Heart left ventricle (tissue), 16 donors: ENCODE measurements around the gene IL11RA. TPM values are rescaled to one million over a fixed set of nuclear protein-coding genes. Genes with fewer than 3 reads are reported as not detected.

Experiments
- ATAC-seq, 4 donors: fragments of 200-7000 bp; cut with Tn5 transposase; one replicate each; pipeline ENCODE4 v1.9.1; 2020 to 2022; ENCODE audit warnings: moderate library complexity in 4 of 4, mild to moderate bottlenecking in 3 of 4, moderate number of reproducible peaks in 1 of 4
- DNase-seq, 5 donors: peaks; one replicate each; pipeline ENCODE4 v3.0.0-alpha.2; 2020
- H3K27ac ChIP-seq, 12 donors: fragments of 200-600 bp; sonication (generic) in 4 of 12; one replicate each; pipeline versions ENCODE4 v1.5.0 to v1.8.0; 2016 to 2022; ENCODE audit warnings: mild to moderate bottlenecking in 2 of 12
- H3K27me3 ChIP-seq, 9 donors: fragments of 200-600 bp; sonication (generic) in 2 of 9; one replicate each; pipeline versions ENCODE4 v1.5.1 to v1.8.0; 2016 to 2022; ENCODE audit warnings: mild to moderate bottlenecking in 3 of 9
- H3K36me3 ChIP-seq, 9 donors: fragments of 200-600 bp; sonication (generic) in 2 of 9; one replicate each; pipeline versions ENCODE4 v1.5.0 to v1.8.0; 2018 to 2022; ENCODE audit warnings: mild to moderate bottlenecking in 2 of 9
- H3K4me1 ChIP-seq, 12 donors: fragments of 200-600 bp; sonication (generic) in 4 of 12; one replicate each; pipeline versions ENCODE4 v1.5.0 to v1.8.0; 2016 to 2022; ENCODE audit warnings: mild to moderate bottlenecking in 3 of 12
- H3K4me3 ChIP-seq, 12 donors: fragments of 200-600 bp; sonication (generic) in 4 of 12; one replicate each; pipeline versions ENCODE4 v1.5.0 to v1.8.0; 2017 to 2022; ENCODE audit warnings: mild to moderate bottlenecking in 9 of 12, moderate library complexity in 4 of 12
- H3K9me3 ChIP-seq, 12 donors: fragments of 200-600 bp; sonication (generic) in 4 of 12; one replicate each; pipeline versions ENCODE4 v1.5.0 to v1.8.0; 2016 to 2022; ENCODE audit warnings: mild to moderate bottlenecking in 1 of 12
- POLR2A ChIP-seq, 2 donors: fragments of 450-650 bp; IDR thresholded peaks; one replicate each; pipeline ENCODE4 v1.6.1; 2017; ENCODE audit warnings: antibody characterized with exemption in 2 of 2, mild to moderate bottlenecking in 2 of 2, moderate library complexity in 2 of 2
- WGBS, 4 donors: extraction: QIAGEN DNeasy Blood & Tissue Kit in 2 of 4; methylation state at CpG; one replicate each; pipeline versions ENCODE4 v1.1.5 to v1.1.7; 2013 to 2018; 5-methylcytosine and 5-hydroxymethylcytosine counted together
- intact Hi-C, 10 donors: fragments of 100-400 bp; cut with DNase I; formaldehyde crosslinking; loops; one replicate each; pipeline versions ENCODE4 v1.11.1 to v1.14.2; 2022
- polyA plus RNA-seq, 2 donors: library from polyadenylated mRNA; stranded (reverse); fragments of 200-250 nt; gene quantifications; one replicate each; pipeline ENCODE4 v1.2.3, GENCODE V29; 2013
- total RNA-seq, 9 donors: library from RNA; depleted of rRNA in 2 of 9; stranded (reverse); fragments of >200 nt in 2 of 9; fragmentation: NEBNext Ultra II Directional in 3 of 9; extraction: Animal tissue kit (Norgen Biotek cat#: 25700) in 3 of 9; gene quantifications; one replicate each; pipeline versions ENCODE4 v1.1.0 to v1.2.4, GENCODE V29; 2016 to 2023
- TF ChIP-seq, protein P1 (sequence below), 12 donors: fragments of 200-600 bp; sonication (generic) in 4 of 12; IDR thresholded peaks; one replicate each; pipeline versions ENCODE4 v1.5.0 to v1.8.0; 2018 to 2022; ENCODE audit warnings: antibody characterized with exemption in 12 of 12, mild to moderate bottlenecking in 5 of 12
- donor health status: ischemic (EF 13 %, LVEDD 7.1; RV severe dilation, severe dysfunction).
- donor health status: healthy with polysubstance abuse.
- donor health status: DM: no; HTN: yes; CAD: no.
- donor health status: DM: no; HTN: no; CAD: no.
- donor health status: ischemic (EF 25% LVEDD 6.9; RV normal size, moderate dysfunction).
- donor health status: ischemic (EF 25% LVEDD 5.7; RV mildly dilated, moderate dysfunction).
- donor health status: healthy.
- donor health status: DM: yes; HTN: yes; CAD: no.
- donor health status: ischemic (EF 35%, LVEDD 5.7; RV mildly dilated, moderate dysfunction).
- donor health status: nonischemic (EF 11% LVEDD 7.7; RV severe dilation, severe dysfunction).
- donor health status: DM: yes; HTN: yes; CAD: no.
- donor health status: PGD.
- donor health status: ischemic (EF 29% LVEDD 5.4; RV normal size, mild dysfunction).
- donor health status: nonischemic (EF 23%, LVEDD 6.1; RV moderate dilation, normal function).

The IL11RA gene
- total and polyA plus RNA-seq, 11 donors: 20.8 to 113 (median 45.5) TPM

DNA sequence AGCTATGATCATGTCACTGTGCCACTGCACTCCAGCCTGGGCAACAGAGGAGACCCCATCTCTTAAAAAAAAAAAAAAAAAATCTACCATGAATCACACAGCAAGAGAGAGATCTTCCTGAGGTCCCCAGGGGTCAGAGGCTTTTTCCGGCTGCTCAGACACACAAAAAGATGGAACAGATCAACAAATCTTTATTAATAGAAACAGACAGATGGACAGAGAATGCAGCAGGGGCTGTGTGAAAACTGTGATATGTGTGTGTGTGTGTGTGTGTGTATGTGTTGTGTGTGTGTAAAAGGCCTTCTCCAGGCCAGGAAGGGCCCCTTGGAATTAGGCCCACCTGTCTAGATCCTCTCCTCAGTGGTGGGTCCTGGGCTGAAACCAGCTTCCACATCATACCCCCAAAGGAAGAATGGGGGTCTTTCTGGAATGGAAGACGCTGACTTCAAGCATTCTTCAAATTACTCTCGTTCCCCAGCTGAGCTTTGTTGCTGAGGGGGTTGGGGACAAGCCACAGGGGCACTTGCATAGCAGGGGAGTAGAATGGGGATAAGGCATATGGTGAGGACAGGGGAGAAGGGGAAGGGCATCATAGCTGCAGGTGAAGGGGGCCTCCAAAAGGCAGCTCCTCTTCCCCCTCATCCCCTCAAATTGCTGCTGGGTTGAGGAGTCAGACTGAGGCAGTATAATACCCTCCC, 17.3 kb upstream of the IL11RA start:
- DNase-seq (no peak), ATAC-seq (no peak)
- TF ChIP-seq, protein P1, sequence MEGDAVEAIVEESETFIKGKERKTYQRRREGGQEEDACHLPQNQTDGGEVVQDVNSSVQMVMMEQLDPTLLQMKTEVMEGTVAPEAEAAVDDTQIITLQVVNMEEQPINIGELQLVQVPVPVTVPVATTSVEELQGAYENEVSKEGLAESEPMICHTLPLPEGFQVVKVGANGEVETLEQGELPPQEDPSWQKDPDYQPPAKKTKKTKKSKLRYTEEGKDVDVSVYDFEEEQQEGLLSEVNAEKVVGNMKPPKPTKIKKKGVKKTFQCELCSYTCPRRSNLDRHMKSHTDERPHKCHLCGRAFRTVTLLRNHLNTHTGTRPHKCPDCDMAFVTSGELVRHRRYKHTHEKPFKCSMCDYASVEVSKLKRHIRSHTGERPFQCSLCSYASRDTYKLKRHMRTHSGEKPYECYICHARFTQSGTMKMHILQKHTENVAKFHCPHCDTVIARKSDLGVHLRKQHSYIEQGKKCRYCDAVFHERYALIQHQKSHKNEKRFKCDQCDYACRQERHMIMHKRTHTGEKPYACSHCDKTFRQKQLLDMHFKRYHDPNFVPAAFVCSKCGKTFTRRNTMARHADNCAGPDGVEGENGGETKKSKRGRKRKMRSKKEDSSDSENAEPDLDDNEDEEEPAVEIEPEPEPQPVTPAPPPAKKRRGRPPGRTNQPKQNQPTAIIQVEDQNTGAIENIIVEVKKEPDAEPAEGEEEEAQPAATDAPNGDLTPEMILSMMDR (IDR thresholded peaks at IDR 0.05): no peak
- no peak for TF ChIP-seq POLR2A (IDR thresholded peaks at IDR 0.05)
- H3K4me1 ChIP-seq: peaks cover 0 to 27% (median 19%) of the 10 kb centered on the region in 12 donors
- peaks cover 0 to 8% (median 0%) of the 10 kb centered on the region in 9 donors for H3K36me3 ChIP-seq
- no peak overlapping the region for H3K27ac ChIP-seq
- 64 to 83% (median 75%) methylated on average over 3 of the region's 3 CpGs for WGBS, 4 donors
- no peak overlapping the region for H3K4me3 ChIP-seq
- H3K9me3 ChIP-seq: no peaks in the 10 kb centered on the region
- peaks cover 0 to 11% (median under 1%) of the 10 kb centered on the region in 9 donors for H3K27me3 ChIP-seq
- intact Hi-C loops: loop anchor here in 3 of 10 donors (2.0 kb wide), 1 partner anchor 22 kb away; the partner anchor contains the start of gene RPP25L (in 3 of the 3)

DNA sequence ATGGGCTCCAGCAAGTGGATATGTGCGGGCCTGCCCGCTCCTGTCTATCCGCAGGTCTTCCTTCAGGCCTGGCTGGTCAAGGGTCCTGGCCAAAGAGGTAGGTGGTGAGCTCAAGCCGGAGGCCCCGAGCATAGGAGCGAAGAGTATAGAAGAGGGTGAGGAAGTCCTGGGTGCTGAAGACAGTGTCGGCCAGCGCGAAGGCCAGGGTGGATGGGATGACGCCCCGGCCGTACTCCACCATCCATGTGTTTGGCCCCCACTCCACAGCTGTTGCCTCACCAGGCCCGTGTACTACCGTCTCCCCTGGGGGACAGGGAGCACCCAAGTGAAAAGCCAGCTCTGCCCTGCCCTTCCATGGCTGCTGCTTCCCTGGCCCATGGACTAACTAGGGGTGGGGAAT, 16.4 kb upstream of the IL11RA start:
- no peak for DNase-seq
- Histone ChIP-seq H3K27ac (no peak overlapping the region), H3K4me3 (no peak overlapping the region), H3K27me3 (peaks cover 0 to 3% (median 0%) of the 10 kb centered on the region in 9 donors), H3K9me3 (no peaks in the 10 kb centered on the region), H3K36me3 (peaks cover 0 to 8% (median 0%) of the 10 kb centered on the region in 9 donors), H3K4me1 (peaks cover 0 to 27% (median 19%) of the 10 kb centered on the region in 12 donors)
- no peak for ATAC-seq
- intact Hi-C loops: loop anchor here in 3 of 10 donors (2.0 kb wide), 1 partner anchor 23 kb away; the partner anchor contains the start of gene RPP25L (in 3 of the 3)
- no peak for TF ChIP-seq POLR2A (IDR thresholded peaks at IDR 0.05)
- TF ChIP-seq, protein P1 (IDR thresholded peaks at IDR 0.05): no peak
- WGBS, 4 donors: 91 to 94% (median 92%) methylated on average over 14 of the region's 14 CpGs

GRCh38 chr9:34636791-34637355, 15.1 kb upstream of the IL11RA start:
- H3K36me3 ChIP-seq: peaks cover 0 to 8% (median 0%) of the 10 kb centered on the region in 9 donors
- DNase-seq: peak in 1 of 5 donors; percentile 56
- TF ChIP-seq, protein P1 (IDR thresholded peaks at IDR 0.05): no peak
- TF ChIP-seq POLR2A (IDR thresholded peaks at IDR 0.05): no peak
- H3K4me1 ChIP-seq: peaks cover 0 to 27% (median 19%) of the 10 kb centered on the region in 12 donors
- intact Hi-C loops: no loop called here
- H3K27ac ChIP-seq: peak overlapping the region; percentile 41 to 93 (median 86)
- ATAC-seq: peak in 1 of 4 donors; percentile 1
- no peaks in the 10 kb centered on the region for H3K27me3 ChIP-seq
- WGBS, 4 donors: 5 to 9% (median 8%) methylated on average over 18 to 23 of the region's 23 CpGs
- peak overlapping the region; percentile 39 to 83 (median 74) for H3K4me3 ChIP-seq
- H3K9me3 ChIP-seq: no peaks in the 10 kb centered on the region
